ENCODE results near the gene NUDT15. TPM values are rescaled to one million over a fixed set of nuclear protein-coding genes. Genes with fewer than 3 reads are reported as not detected.

The NUDT15 gene
- polyA plus RNA-seq, 1 of the 3 experiments (the other 2 are of a cell fraction), result 11.9 TPM

DNA sequence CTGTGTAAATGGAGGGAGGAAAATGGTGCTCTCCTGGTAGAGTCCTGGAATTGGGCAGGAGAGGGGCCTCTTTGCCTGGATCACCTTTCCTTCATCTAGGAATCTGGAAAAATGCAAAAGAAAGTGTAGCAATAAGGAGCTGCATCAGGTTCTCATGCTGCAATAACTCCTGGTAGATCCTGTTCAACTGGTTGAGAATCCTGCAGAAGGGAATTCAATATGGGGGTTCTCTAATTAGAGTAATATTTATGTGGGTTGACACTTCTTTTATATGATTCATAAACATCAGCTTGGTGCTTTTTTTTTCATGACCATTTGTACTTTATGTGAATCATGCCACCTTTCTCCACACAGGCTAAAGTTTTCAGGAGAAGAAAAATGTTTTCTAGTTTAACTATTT lies 9.5 kb upstream of the NUDT15 start:
- no peaks in the 10 kb centered on the region for H3K9me3 ChIP-seq
- no peaks in the 10 kb centered on the region for H4K20me1 ChIP-seq (ENCODE audit: insufficient read depth)
- no peak overlapping the region for H3K4me2 ChIP-seq
- H3K4me3 ChIP-seq (ENCODE audit: low read depth in 2 of 2, low read length in 1 of 2), result no peak overlapping the region
- peaks cover 0 to 7% of the 10 kb centered on the region in 2 experiments for H3K36me3 ChIP-seq (replicated peaks in 1 of 2; ENCODE audit: control insufficient read depth in 1 of 2, insufficient read depth in 2 of 2, low read length in 1 of 2)
- CTCF ChIA-PET, result interaction anchor here (3.6 kb wide), 1 partner anchor 10 kb away, joined by 15 read pairs; the partner anchor contains the start of gene NUDT15
- H3K9ac ChIP-seq, result no peak overlapping the region
- no peaks in the 10 kb centered on the region for H3K4me1 ChIP-seq (ENCODE audit: control insufficient read depth in 1 of 2, insufficient read depth in 2 of 2, low read depth in 1 of 2, low read length in 1 of 2)
- TF ChIP-seq RAD21 (IDR thresholded peaks at IDR 0.05; ENCODE audit: low read length), result no peak
- TF ChIP-seq POLR2AphosphoS5 (IDR thresholded peaks at IDR 0.05; ENCODE audit: low read depth, low read length), result no peak
- TF ChIP-seq, protein P1, sequence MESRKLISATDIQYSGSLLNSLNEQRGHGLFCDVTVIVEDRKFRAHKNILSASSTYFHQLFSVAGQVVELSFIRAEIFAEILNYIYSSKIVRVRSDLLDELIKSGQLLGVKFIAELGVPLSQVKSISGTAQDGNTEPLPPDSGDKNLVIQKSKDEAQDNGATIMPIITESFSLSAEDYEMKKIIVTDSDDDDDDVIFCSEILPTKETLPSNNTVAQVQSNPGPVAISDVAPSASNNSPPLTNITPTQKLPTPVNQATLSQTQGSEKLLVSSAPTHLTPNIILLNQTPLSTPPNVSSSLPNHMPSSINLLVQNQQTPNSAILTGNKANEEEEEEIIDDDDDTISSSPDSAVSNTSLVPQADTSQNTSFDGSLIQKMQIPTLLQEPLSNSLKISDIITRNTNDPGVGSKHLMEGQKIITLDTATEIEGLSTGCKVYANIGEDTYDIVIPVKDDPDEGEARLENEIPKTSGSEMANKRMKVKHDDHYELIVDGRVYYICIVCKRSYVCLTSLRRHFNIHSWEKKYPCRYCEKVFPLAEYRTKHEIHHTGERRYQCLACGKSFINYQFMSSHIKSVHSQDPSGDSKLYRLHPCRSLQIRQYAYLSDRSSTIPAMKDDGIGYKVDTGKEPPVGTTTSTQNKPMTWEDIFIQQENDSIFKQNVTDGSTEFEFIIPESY (IDR thresholded peaks at IDR 0.05; ENCODE audit: borderline replicate concordance, low read depth), result no peak
- no peak for TF ChIP-seq JUND (IDR thresholded peaks at IDR 0.05)
- TF ChIP-seq GATA2 (CRISPR knock-in tag; IDR thresholded peaks at IDR 0.05), result no peak
- no peak for TF ChIP-seq ELF1 (IDR thresholded peaks at IDR 0.05)
- TF ChIP-seq TAF1 (IDR thresholded peaks at IDR 0.05; ENCODE audit: borderline replicate concordance, low read depth, low read length), result no peak
- TF ChIP-seq EP300 (IDR thresholded peaks at IDR 0.05; ENCODE audit: borderline replicate concordance in 1 of 2, low read depth in 1 of 2, low read length in 1 of 2), result no peak
- TF ChIP-seq, protein P2, sequence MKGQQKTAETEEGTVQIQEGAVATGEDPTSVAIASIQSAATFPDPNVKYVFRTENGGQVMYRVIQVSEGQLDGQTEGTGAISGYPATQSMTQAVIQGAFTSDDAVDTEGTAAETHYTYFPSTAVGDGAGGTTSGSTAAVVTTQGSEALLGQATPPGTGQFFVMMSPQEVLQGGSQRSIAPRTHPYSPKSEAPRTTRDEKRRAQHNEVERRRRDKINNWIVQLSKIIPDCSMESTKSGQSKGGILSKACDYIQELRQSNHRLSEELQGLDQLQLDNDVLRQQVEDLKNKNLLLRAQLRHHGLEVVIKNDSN (IDR thresholded peaks at IDR 0.05; ENCODE audit: borderline replicate concordance, low read depth), result no peak
- no peaks in the 10 kb centered on the region for H3K9me2 ChIP-seq
- H3K27me3 ChIP-seq (ENCODE audit: insufficient read depth), result no peaks in the 10 kb centered on the region
- H2AFZ ChIP-seq (ENCODE audit: low read depth), result no peak overlapping the region
- no peaks in the 10 kb centered on the region for H3K79me2 ChIP-seq (ENCODE audit: insufficient read depth)
- no peak overlapping the region for H3K27ac ChIP-seq (ENCODE audit: low read depth in 2 of 2, low read length in 1 of 2)
- no peaks in the 10 kb centered on the region for H3F3A ChIP-seq (replicated peaks; ENCODE audit: insufficient read depth)
- no peak for DNase-seq
- POLR2A ChIA-PET, result no interaction called here

DNA sequence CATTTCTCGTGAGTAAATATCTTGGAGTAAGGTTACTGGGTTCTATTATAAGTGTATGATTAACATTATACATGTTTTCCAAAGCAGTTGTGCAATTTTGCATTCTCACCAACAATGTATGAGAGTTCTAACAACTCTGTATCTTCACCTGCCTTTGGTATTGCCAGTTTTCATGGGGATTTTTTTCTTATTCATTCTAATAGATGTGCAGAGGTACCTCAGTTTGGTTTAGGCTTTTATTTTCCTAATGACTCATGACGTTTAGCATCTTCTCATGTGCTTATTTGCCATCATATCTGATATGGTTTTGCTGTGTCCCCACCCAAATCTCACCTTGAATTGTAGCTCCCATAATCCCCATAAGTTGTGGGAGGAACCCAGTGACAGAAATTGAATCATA lies 7.7 kb upstream of the NUDT15 start:
- peaks cover 6% of the 10 kb centered on the region; the same call in 1 of the 2 replicates for H3K9me3 ChIP-seq
- H3K27ac ChIP-seq (ENCODE audit: low read depth in 2 of 2, low read length in 1 of 2), result no peak overlapping the region
- ChIA-PET POLR2A (no interaction called here), CTCF (interaction anchor here (3.6 kb wide), 1 partner anchor 8 kb away, joined by 15 read pairs; the partner anchor contains the start of gene NUDT15)
- no peaks in the 10 kb centered on the region for H3K4me1 ChIP-seq (ENCODE audit: control insufficient read depth in 1 of 2, insufficient read depth in 2 of 2, low read depth in 1 of 2, low read length in 1 of 2)
- H3K4me3 ChIP-seq (ENCODE audit: low read depth in 2 of 2, low read length in 1 of 2), result no peak overlapping the region
- no peaks in the 10 kb centered on the region for H3K27me3 ChIP-seq (ENCODE audit: insufficient read depth)
- no peak overlapping the region for H3K4me2 ChIP-seq
- H3K9me2 ChIP-seq, result no peaks in the 10 kb centered on the region
- 67% methylated on average over 2 of the region's 2 CpGs for WGBS (ENCODE audit: low lambda C conversion rate)
- no peak overlapping the region for H3K9ac ChIP-seq
- H2AFZ ChIP-seq (ENCODE audit: low read depth), result no peak overlapping the region
- no peaks in the 10 kb centered on the region for H4K20me1 ChIP-seq (ENCODE audit: insufficient read depth)
- TF ChIP-seq FOXM1 (IDR thresholded peaks at IDR 0.05; ENCODE audit: low read depth) (no peak), POLR2AphosphoS5 (IDR thresholded peaks at IDR 0.05; ENCODE audit: low read depth, low read length) (no peak), RXRA (IDR thresholded peaks at IDR 0.05; ENCODE audit: borderline replicate concordance, low read depth) (no peak), NFIC (IDR thresholded peaks at IDR 0.05; ENCODE audit: borderline replicate concordance) (no peak)
- TF ChIP-seq, protein P3, sequence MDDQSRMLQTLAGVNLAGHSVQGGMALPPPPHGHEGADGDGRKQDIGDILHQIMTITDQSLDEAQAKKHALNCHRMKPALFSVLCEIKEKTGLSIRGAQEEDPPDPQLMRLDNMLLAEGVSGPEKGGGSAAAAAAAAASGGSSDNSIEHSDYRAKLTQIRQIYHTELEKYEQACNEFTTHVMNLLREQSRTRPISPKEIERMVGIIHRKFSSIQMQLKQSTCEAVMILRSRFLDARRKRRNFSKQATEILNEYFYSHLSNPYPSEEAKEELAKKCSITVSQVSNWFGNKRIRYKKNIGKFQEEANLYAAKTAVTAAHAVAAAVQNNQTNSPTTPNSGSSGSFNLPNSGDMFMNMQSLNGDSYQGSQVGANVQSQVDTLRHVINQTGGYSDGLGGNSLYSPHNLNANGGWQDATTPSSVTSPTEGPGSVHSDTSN (IDR thresholded peaks at IDR 0.05), result no peak
- TF ChIP-seq, protein P4, sequence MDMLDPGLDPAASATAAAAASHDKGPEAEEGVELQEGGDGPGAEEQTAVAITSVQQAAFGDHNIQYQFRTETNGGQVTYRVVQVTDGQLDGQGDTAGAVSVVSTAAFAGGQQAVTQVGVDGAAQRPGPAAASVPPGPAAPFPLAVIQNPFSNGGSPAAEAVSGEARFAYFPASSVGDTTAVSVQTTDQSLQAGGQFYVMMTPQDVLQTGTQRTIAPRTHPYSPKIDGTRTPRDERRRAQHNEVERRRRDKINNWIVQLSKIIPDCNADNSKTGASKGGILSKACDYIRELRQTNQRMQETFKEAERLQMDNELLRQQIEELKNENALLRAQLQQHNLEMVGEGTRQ (IDR thresholded peaks at IDR 0.05; ENCODE audit: borderline replicate concordance, low read depth, low read length), result no peak
- no peaks in the 10 kb centered on the region for H3F3A ChIP-seq (replicated peaks; ENCODE audit: insufficient read depth)
- H3K79me2 ChIP-seq (ENCODE audit: insufficient read depth), result no peaks in the 10 kb centered on the region; the same call in 1 of the 2 replicates
- no peak for DNase-seq
- H3K36me3 ChIP-seq (replicated peaks in 1 of 2; ENCODE audit: control insufficient read depth in 1 of 2, insufficient read depth in 2 of 2, low read length in 1 of 2), result peaks cover 0 to 7% of the 10 kb centered on the region in 2 experiments
